H1 (cell line): ENCODE measurements around the gene LSM10. TPM values are rescaled to one million over a fixed set of nuclear protein-coding genes. Genes with fewer than 3 reads are reported as not detected.

Experiments used
- CHD7 ChIP-seq: fragments of 300-600 bp; sonication (generic); IDR thresholded peaks from 2 replicates; pipeline ENCODE4 v1.7.1; 2012; ENCODE audit warnings: low read length, moderate library complexity, mild to moderate bottlenecking, inconsistent platforms; ENCODE audit not compliant: insufficient replicate concordance
- KDM1A ChIP-seq: fragments of 200-600, 300-600 bp; sonication (generic); IDR thresholded peaks from 2 replicates; pipeline ENCODE4 v1.7.1; 2016; ENCODE audit warnings: mild to moderate bottlenecking, low read length, borderline replicate concordance
- SIN3A ChIP-seq, 2 experiments: IDR thresholded peaks in 1 of 2; conservative IDR thresholded peaks in 1 of 2; 2 replicates each; pipeline ENCODE4 v1.6.1; 2011 to 2012; ENCODE audit warnings: low read length in 2 of 2, improper control_type of control experiment in 1 of 2, low read depth in 1 of 2, mild to moderate bottlenecking in 1 of 2
- SP2 ChIP-seq: IDR thresholded peaks from 2 replicates; pipeline ENCODE4 v1.6.1; 2012; ENCODE audit warnings: mild to moderate bottlenecking, low read length, inconsistent platforms
- USF2 ChIP-seq: IDR thresholded peaks from 2 replicates; pipeline ENCODE4 v1.6.1; 2011; ENCODE audit warnings: low read length, improper control_type of control experiment
- polyA plus RNA-seq, 7 experiments: library from polyadenylated mRNA; depleted of rRNA in 3 of 7; stranded (reverse) in 5 of 7; unstranded in 2 of 7; fragments of >200 nt in 5 of 7; fragments of 200-250 nt in 2 of 7; gene quantifications; 1 replicate in 5 of 7; 2 replicates in 1 of 7; 4 replicates in 1 of 7; pipeline versions ENCODE4 v1.2.1 to v1.2.3, GENCODE V29; 2011 to 2013; ENCODE audit warnings: missing spikeins in 2 of 7, mixed read lengths in 2 of 7
- total RNA-seq: library from RNA; stranded (reverse); fragmentation: NEBNext Ultra II Directional; extraction: Animal tissue kit (Norgen Biotek cat#: 25700); gene quantifications from 2 replicates; pipeline ENCODE4 v1.2.1, GENCODE V29; 2021

The LSM10 gene
- total and polyA plus RNA-seq, 2 of the 8 experiments (the other 6 are each of a cell fraction or from before 2014, with no cell fraction given), result 59.5 to 140 TPM

GRCh38 chr1:36397083-36397377 lies 678 bp downstream of the LSM10 start (continued):
- TF ChIP-seq USF2, result no peak
- TF ChIP-seq CHD7, result no peak
- TF ChIP-seq SIN3A (conservative IDR thresholded peaks at IDR 0.05 in 1 of 2, IDR thresholded peaks at IDR 0.05 in 1 of 2; ENCODE audit: low read depth in 1 of 2, low read length in 2 of 2), result no peak
- no peak for TF ChIP-seq SP2
- no peak for TF ChIP-seq KDM1A
- TF ChIP-seq, all 59 proteins: peak for 0
